NOMO-1 treated with dmso at 0.1 percent for 144 hours (cell line): ENCODE results near the gene AP1G1.
"Not testable (repeated sequence)": the region's sequence is repeated elsewhere in the genome, so short reads cannot be mapped to it uniquely, and the experiment has no call there.

ENCODE experiments used
- DNase-seq: peaks from one replicate; lab custom pipeline; 2025; ENCODE audit not compliant: unreplicated experiment; lab: John Stamatoyannopoulos, UW

AP1G1 gene

DNA sequence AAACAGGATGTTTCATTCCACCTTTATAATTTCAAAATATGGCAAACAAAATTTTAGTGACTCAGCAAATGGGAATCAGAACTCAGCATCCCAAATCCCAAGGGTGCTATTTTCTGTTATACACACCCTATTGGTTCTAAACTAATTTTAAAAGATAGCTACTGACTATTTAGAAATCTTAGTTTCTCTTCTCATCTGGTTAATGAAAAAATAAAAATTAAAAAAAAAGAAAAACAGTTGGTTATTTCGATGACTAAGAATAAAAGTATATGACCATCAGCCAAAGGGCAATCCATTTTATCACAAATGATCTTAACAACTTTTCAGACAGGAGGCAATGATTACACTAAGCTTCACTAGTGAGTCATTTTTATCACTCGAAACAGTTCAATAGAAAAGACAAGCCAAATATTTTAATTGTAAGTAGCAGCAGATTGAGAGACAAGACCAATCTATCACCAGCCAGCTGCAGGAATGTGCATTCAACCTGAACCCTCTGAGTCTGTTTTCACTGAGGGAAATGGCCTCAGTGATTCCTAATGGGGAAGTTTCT lies 99.3 kb downstream of the AP1G1 start:
- DNase-seq: no peak

DNA sequence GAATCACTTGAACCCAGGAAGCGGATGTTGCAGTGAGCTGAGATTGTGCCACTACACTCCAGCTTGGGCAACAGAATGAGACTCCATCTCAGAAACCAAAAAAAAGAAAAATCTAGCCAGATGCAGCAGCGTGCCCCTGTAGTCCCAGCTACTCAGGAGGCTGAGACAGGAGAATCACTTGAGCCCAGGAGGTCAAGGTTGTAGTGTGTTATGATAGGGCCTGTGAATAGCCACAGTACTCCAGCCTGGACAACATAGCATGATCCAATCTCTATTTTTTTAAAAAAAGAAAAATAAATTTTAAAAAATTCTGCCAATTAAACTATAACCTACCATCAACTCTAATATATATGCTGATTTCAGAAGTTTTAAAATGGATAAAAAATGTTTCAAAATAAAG lies 99.9 kb downstream of the AP1G1 start:
- DNase-seq: no peak

- no peak for DNase-seq
These were observed 101.4 kb downstream of the AP1G1 start for GRCh38 chr16:71707199-71707598.

DNA sequence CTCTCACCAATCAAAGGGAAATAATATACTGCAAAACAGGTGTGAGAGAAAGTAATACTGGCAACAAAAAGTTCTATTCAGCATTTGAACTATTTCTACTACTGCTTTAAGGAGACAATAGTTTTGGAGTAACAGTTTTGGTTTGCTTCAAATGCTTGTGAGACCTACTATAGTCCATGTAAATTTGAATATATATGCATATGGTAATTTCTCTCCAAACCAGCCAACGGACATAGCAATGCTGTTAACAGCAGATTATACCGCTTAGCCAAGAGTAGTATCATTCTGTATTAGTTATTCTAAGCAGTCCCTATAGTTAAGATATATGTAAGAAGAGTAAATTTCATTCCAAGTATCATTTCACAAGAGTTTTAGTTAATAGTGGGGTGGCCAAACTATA lies 102.6 kb downstream of the AP1G1 start:
- DNase-seq: no peak

DNA sequence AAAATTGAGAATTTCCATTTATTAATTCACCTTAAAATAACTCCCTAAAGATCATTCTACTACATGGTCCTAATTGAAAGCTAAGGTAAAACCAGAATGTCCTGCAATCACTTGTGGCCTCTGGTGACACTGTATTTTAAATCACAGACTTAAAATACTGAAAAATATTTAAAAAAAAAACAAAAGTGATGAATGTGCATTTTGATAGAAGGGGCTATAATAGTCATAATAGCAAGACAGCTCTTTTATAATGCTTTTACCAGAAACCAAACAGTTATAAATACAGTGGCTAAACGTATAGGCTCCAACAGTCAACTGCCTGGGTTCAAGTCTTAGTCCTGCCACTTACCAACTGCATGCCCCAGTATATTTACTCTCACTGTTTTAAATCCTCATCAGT lies 105.3 kb downstream of the AP1G1 start:
- DNase-seq: no peak

DNA sequence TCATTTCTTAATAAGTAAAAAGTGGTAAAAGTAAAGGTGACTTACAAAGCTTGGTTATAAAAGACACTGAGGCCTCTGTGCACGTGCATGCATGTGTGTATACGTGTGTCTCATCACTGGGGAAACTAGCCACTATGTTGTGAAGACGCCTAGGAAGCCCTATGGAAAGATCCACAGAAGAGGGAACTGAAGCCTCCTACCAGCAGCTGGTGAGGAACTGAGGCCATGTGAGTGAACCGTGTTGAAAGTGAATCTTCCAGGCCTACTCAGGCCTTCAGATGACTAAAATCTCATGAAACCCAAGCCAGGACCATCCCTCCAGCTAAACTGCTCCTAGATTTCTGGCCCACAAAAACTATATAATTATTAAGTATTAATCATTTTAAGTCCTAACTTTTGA lies 107.8 kb downstream of the AP1G1 start:
- no peak for DNase-seq

- no peak for DNase-seq
These were observed 110.1 kb downstream of the AP1G1 start for GRCh38 chr16:71698491-71698890.

GRCh38 chr16:71693164-71693563 lies 115.5 kb downstream of the AP1G1 start:
- DNase-seq: no peak

GRCh38 chr16:71689901-71690300 lies 118.7 kb downstream of the AP1G1 start:
- DNase-seq: no peak

GRCh38 chr16:71687861-71688260 lies 120.8 kb downstream of the AP1G1 start:
- DNase-seq: no peak

GRCh38 chr16:71684280-71684679 lies 124.4 kb downstream of the AP1G1 start:
- DNase-seq: not testable (repeated sequence)

- no peak for DNase-seq
These were observed 127.3 kb downstream of the AP1G1 start for GRCh38 chr16:71681360-71681759.
